Kidney tubule cell (primary cell): Measurements from ENCODE around the gene TMEM198.

Source experiments
- DNase-seq: peaks from one replicate; pipeline ENCODE4 v3.0.0-alpha.2; 2018; ENCODE audit warnings: low spot score

The TMEM198 gene

DNA sequence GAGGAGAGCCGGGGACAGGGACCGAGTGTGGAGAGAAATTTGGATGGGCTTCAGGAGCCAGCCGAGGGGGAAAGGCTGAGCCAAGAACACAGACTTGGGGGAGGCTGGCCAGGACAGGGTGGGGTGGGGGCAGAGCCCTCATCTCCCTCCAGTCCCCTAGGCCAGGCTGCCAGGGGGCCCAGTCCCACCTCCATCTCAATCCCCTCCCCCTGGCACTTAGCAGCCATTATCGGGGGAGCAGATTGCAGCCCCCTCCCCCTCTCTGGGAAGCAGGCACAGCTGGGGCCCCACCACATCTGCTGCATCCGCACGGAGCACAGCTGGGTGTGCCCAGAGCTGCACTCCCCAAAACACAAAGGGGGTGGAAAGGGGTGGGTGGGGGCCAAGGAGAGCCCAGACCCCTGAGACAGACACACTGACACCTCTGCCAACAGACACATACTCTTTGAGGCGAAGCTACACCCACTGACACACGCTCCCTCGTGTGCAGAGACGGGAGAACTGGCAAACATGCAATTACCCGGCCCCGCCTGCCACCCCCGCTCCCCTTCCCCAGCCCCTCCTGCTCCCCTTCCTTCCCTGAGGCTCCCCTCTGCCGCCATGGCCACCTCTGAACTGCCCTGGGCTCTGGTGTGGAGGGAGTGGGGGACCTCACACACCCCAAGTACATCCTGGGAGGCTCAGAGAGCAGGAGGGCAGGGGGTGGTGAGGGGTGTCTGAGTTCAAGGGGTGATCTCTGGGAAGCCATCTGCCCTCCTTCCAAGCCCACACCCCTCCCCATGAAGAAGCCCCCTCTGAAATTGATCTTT, 34.7 kb upstream of the TMEM198 start:
- DNase-seq = no peak

DNA sequence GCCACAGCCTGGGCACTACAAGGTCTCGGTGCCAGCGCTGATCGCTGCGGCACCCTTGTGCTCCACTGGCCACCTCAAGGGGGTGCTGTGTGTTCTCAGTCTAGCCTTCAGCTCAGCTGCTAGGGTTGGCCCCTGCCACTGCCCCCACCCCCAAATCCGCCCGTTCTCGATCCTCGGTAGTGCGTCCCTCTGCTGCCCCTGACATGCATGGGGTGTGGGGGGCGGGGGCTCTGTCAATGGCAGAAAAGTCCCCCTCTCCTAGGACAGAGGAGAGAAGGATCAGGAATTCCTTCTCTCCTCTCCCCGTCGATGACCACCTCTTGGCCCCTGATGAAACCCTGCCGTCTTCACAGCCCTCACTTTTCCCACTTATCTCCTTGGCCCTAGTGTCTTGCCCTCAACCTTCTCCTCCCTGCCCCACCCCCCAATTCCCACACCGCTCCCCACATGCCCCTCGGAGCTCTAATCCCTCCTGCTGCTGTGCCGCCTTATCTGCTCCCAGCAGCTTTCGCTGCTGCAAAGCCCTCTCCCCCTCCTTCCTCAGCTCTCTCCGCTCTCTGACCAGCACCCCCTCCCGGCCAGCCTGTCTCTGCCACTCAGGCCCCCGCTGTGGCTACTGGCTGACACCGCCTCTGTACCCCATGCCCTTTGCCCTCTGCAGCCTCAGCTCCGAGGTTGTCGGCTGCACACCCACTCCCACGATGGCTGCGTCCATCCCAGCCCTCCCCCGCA, 33.9 kb upstream of the TMEM198 start:
- DNase-seq = peak; percentile 45

DNA sequence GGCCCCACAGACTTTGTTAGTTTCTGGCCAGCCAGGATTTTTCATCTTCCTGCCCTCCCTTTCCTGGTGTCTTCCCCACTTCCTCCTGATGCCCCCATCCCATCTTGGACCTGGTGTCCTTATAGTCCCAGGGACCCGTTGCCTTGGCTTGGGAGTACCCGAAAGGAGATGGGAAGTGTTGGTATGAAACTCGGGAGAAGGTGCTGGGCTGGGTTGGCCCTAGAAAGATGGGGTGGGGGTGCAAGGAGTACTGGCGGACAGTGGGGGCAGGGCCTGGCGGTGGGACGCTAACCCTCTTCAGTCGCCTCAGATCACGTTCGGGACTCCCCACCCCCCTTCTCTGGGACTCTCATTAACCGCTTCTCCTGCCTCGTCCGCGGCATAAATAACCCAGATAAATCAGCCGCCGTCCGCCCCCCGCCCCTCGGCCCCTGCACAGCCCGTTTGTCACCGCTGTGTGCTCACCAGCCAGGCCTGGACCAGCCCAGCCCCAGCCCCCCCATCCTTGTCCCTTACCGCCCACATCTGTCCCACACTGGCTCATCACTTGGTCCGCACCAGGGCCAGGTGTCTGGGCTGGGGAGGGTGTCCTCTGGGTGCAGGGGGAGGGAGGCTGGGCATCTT, 33.2 kb upstream of the TMEM198 start:
- no peak for DNase-seq

DNA sequence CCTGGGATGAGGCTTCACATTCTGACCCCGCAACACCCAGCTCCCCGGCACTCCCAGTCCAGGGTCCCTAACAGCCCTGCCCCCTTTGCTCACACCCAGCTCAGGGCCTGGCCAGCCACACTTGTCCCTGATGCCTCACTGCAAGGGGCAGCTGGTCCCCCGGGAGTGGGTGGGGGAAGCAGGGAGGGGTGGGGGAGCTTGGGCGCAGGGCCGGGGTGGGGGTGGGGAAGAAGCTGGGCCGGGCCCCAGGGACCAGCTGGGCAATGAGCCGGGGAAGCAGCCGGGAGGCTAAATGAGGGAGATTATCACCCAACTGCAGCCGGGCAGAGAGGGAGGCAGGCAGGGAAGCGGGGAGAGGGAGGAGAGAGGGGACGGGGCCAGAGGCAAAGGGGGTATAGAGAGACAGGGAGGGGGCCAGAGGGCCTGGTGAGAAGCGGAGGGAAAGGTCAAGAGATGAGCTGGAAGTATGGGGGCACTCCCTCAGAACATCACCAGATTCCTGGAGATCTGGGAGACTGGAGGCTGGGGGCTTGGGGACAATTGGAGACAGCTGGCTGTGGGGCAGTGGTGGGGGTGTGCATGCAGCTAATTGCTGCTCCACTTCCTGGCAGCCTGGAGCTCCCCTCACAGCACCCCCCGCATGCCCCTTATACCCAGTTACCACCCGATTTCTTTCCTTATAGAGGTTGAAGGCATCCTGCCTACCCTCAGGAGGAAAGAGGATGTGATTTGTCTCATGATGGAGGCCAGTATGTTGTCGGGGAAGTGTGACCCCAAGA, 32.1 kb upstream of the TMEM198 start:
- DNase-seq = no peak

DNA sequence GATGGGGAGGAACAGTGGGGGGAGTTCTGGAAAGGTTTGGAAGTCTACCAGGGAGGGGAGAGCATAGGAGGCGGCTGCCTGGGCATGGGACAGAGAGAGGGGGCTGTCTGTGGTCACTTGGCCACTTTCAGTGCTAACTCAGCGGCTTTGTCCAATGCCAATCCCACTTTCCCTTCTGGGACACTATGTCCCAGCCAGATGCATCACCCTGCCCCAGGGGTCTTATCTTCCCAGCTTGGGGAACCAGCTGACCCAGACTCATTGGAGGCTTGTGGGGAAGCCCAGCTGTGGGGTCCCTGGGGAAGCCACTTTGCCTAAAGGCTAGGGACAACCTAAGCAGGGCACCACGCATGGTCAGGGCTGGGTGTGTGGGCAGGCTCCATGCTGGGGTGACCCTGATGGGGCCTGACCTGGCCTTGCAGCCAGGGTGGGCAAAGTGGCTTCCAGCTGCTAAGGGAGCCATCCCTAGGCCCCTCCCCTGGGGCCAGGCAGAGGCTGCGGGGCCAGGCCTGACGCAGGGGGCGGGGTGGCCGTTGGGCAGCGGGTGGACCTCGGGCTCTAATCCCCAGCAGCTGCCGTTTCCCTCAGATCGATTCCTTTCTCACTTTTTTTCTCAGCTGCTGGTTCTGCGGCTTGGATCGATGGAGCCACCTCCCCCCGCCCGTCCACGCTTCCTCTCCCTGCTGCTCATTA, 31.2 kb upstream of the TMEM198 start:
- no peak for DNase-seq

DNA sequence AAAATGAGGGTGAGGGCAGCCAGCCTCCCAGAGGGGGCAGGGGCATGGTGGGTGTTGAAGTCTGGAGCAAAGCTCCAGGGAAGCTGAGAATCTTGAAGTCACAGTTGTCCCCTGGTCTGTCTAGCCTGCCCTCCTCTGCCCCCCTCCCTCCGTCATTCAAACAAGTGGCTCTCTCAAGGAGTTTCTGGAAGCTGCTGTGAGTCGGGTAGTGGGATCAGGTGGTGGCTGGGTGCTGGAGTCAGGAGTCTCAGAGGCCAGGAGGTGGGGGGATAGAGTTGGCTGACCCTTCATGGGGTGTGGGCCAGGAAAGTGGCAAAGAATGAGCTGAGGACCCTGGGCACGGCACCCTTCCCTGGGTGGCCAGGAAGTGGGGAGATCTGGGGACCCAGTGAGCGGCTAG, 30.0 kb upstream of the TMEM198 start:
- DNase-seq = no peak

DNA sequence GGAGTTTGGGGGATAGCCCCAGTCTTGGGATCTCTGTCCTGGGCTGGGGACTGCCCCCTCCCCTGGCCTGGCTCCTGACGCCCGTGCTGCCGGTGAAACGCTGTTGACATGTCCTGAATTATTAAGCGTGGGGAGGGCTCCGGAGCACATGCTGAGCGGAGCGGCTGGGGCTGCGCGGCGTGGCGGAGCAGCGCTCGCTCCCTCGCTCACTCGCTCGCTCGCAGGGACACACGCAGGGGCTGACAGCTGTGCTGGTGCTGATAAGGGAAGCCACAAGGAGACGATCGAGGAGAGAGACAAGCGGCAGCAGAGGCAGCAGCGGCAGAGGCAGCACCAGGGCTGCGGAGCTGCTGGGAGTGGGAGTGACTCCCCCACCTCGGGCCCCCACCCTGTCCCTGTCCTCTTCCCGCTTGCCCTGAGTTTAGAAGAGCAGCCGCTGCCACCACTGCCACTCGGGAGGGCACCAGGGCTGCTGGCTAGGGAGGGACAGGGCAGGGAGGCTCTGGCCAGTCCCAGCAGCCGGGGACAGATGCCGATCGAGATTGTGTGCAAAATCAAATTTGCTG, 29.5 kb upstream of the TMEM198 start, which contains the start of gene ASIC4:
Gene ASIC4, plus strand, starts transcription at position 287 of the 566 bp plus-strand sequence. Its CDS starts 243 bp downstream, at position 530.
- DNase-seq = no peak

DNA sequence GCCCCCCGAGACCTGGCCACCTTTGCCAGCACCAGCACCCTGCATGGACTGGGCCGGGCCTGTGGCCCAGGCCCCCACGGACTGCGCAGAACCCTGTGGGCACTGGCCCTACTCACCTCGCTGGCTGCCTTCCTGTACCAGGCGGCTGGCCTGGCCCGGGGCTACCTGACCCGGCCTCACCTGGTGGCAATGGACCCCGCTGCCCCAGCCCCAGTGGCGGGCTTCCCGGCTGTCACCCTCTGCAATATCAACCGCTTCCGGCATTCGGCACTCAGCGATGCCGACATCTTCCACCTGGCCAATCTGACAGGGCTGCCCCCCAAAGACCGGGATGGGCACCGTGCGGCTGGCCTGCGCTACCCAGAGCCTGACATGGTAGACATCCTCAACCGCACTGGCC, 29.0 kb upstream of the TMEM198 start:
- no peak for DNase-seq

DNA sequence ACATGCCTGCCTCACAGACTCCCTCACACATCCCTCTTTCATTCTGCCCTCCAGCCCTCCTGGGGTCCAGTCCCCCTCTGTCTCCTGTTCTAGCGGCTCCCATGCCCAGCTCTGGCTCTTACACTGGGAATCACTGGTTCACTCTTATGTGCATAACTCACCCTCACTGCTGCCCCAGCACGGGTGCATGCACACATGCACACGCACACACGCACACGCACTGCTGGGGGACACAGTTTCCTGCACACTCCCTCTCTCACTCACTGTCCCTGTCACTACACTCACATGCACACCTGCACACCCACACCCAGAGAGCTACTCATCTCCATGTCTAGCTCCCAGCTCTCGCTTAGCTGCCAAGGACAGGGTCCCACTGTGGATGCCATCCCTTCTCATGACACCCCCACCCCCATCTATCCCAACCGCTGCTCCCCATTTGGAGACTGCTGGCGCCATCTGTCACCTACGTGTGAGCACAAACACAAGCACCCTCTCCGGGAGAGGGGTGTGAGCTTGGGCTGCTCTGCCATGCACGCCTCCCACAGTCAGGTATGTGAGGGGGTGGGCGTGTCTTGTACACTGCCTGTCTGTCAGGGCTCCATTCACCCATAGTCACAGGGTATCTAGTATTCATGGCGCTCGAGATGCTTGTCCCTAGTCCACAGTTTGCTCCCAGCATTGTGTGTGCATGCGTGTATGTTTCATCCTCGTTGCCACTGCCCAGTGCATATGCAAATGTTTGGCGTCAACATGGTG, 27.8 kb upstream of the TMEM198 start:
- DNase-seq = no peak

DNA sequence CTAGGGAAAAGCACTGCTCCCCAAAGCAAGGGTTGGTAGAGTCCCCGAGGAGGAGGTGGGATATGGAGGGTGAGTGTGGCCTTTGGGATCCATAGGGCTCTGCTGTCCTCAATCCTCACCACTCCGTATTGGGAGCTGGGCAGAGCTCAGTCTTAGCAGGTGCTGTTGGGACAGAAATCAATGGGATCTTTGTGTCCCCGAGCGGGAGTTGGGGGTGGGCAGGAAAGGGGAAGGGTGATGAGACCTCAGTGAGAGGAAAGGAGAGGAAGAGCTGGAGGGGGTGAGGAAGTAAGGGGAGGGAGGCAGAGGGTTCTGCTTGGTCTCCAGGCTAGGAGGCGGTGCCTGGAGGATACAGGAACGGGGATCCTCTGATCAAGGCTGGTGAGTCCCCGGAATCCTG, 26.9 kb upstream of the TMEM198 start:
- DNase-seq = no peak

DNA sequence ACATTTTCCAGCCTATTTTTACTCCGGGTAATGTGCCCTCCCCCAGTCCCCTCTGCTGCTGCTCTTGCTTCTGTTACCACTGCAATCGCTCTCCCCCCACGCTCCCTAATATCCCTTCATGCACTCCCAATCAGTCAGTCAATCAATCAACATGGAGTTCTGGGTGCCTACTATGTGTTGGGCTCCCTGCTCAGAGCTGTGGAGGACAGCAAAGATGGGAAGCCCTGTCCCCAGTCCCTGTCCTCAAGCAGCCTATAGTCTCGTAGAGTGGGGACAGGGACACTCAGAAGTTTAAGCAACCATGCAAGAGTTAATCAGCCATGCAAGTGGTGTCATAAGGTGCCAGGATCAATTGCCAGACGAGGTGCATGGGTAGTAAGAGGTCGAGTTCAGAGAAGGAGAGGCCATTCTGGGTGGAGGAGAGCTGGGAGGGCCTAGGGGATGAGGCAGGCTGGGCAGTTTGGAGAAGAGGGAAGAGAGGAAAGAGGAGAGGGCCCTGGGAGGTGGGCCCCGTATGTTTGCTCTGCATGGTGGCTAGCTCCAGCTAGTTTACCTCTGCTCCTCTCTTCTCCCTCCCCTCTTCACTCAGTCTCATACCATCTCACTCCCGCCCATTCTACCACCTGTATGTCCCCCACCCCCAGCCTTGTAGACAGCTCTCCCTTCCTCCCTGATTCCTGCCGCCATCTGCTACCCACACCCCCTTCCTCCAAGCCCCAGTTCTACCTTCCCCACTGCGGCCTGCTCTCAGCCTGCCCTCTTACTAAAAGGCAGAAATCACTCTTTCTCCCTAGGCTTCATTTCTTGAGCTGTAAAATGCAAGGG, 25.7 kb upstream of the TMEM198 start:
- DNase-seq = no peak

DNA sequence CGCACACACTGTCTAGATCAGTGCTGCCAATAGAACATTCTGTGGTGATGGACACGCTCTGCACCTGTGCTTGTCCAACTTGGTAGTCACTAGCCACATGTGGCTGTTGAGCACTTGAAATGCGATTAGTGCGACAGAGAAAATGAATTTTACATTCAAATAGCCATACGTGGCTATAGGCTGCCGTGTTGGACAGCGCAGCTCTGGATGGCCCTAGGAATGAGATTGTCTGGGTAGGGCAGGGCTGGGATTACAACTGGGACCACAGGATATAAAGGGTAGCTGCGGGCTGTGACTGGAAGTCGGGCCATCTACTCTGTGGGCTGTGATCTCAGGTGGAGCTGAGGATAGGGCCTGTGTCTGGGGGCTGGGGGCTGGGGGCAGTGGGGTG, 24.3 kb upstream of the TMEM198 start:
- no peak for DNase-seq

DNA sequence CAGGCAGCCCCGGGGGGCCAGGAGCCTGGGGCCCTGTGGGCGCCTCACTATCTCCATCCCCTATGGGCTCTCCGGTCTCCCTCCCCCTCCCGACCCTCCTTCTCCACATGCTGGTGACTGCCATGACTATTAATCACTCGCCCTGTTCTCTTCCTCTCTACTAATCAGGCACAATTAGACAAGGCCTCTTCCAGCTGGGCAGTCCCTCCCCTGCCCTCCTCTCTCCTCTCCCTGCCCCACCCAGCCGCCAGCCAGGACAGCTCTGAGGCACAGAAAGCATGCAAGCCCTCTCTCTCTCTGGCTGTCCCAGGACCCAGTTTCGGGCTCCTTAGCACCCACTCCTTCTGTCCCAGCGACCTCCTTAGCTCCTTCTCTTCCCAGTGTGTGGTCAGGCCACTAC, 23.7 kb upstream of the TMEM198 start:
- no peak for DNase-seq

DNA sequence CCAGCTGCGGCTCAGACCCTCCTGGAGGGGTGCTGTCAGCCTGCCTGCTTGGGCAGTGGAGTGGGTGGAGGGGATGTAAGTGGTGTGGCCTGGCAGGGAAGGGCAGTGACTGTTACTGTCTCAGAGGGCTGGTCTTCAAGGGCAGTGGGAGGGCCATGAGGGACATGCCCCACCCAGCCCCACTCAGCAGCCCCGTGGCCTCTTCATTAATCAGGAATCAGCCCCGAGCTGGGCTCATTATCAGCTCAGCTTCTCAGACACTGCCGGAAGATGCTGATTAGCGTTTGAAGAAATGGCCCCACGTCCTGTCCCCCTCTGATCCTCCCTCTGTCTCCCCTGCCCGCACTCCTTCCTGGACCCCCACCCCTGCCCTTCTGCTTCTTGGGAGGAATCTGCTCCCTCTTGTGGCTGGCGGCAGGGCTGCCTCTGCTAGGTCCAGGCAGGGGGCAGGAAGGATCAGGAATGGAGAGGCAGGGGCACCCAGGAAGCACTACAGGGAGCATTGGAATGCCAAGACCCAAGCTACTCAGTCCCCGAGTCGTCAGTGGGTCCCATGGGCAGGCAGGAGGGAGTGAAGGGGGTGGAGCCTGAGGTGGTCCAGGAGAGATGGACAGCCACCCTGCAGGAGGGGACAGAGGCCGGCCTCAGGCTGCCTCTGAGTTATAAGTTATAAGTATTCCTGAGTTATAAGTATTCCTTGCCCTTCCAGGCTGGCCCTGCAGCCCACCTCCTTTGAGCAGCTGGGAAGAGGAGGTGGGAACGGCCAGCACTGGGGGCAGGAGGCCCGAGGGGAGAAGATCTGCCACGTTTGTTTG, 22.6 kb upstream of the TMEM198 start:
- peak; percentile 56 for DNase-seq

DNA sequence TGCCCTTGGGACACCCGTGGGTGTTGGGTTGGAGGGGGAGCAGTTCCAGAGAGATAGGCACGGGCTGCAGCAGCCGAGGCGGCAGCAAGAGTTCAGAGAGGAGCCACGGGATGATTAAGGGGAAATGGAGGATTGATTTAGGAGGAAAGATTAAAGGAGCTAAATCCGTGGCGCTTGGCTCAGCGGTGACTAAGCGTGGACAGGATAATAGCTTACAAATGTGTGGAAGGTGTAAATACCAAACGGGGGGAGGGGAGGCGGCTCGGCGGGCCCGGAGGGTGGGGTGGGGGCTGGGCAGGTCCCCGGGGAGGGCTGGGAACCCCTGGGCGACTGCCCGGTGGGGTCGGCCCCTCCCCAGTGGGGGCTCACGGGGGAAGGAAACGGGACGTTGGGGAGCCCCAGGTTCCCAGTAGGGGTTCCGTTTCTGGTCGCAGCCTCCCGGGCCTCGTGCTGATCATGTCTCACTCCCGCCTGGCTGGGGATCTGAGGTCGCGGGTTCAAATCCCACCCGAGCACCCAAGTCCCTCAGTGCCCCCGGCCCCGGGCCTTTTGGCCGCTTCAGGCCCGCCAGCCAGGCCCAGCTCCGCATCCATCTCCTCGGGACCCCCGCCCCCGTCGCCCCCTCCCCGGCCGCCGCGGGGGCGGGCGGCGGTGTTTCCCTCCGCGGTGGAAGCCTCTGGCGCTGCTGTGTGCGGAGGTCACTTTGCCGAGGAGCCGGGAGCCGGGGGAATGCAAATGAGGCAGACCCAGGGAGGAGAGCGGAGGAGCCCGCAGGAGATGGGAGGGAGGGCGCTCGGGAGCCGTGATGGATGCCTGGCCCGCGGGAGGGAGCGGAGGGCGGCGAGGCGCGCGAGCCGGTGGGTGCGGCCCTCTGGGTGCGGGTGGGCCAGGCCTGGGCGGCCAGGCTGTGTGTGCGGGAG, 21.5 kb upstream of the TMEM198 start:
- DNase-seq = peak; percentile 81

DNA sequence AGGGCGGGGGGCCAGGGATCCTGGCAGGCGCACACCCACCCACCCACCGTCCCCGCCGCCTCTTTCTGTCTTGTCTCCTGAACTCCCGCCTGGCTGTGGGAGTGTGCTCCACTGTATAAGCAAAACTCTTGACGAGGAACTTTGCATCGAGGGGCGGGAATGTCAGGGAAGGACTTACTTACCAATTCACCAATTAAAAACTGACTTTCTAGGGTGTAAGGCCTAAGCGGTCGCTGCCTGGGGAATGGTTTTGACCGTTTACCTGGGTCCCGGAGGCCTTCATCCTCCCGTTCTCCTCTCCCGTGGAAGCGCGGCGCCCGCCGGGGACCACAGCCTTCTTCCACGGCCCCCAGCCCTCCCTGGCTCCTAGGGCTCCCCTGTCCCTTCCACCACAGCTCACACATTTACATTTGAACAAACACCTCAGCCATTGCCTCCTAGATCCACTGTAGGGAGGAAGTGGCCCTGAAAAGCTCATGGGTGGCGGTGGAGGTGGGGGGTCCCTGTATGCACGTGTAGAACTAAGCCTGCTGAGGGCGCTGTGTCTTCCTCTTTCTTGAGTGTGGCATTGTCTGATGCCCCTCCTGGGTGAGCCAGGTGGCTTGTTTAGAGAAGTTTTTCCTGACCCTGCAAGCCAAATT, 20.7 kb upstream of the TMEM198 start:
- DNase-seq = no peak

DNA sequence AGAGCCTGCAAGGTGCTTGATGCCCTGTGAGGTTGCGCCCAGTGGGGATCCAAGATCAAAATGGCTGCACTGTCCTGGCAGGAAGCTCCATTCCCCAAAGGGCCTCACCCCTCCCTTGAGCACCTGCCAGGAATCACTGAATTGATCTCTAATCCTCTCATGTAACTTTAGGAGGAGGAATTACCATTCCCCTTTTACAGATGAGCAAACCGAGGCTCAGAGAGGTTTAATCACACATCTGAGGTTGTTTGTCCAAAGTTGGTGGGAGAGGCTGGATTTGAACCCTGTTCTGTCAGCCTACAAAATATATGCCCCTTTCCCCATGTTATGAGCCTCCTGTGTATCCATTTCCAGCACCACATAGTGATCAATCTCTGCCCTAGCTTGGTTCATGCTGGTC, 19.0 kb upstream of the TMEM198 start:
- DNase-seq = no peak
